Measurements from ENCODE around the gene PLAAT4. TPM values are rescaled to one million over a fixed set of nuclear protein-coding genes. Genes with fewer than 3 reads are reported as not detected.

PLAAT4 gene
- total and polyA plus RNA-seq, 2 experiments from 2014 or later, result not detected

DNA sequence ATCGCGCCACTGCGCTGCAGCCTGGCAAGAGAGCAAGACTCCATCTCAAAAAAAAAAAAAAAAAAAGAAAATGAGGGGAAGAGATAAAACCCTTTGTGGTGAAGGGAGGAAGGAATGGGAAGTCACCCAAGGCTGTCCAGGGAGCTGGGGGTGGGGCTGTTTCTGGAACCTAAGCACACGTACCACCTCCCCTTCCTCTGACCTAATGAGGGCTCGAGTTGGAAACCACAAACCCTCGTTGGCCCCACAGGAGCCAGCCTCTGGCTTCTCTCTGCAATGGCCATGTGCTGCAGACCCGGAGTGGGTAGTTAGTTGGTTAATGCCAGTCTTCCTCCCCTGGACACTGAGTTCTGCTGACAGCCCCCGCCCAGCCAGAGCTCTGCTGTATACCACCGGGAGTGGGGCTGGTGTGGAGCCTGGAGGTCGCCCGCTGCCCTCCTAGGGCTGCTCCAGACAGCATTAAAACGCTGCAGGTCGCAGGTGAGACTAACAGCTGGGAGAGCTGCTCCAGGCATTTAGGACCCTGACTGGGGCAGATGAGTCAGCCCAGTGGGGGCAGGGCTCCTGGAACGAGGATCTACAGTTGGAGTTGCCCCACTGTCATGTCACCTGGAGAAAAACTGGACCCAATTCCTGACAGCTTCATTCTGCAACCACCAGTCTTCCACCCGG, 30.6 kb upstream of the PLAAT4 start, which contains the start of gene LGALS12:
Gene LGALS12 (plus strand): TSS at position 228 of the 672 bp plus-strand sequence. CDS start 375 bp downstream, at position 603.
- DNase-seq (ENCODE audit: low read depth in 1 of 2, low spot score in 1 of 2), result peak in 1 of 2 donors; percentile 98
- TF ChIP-seq, protein P1, sequence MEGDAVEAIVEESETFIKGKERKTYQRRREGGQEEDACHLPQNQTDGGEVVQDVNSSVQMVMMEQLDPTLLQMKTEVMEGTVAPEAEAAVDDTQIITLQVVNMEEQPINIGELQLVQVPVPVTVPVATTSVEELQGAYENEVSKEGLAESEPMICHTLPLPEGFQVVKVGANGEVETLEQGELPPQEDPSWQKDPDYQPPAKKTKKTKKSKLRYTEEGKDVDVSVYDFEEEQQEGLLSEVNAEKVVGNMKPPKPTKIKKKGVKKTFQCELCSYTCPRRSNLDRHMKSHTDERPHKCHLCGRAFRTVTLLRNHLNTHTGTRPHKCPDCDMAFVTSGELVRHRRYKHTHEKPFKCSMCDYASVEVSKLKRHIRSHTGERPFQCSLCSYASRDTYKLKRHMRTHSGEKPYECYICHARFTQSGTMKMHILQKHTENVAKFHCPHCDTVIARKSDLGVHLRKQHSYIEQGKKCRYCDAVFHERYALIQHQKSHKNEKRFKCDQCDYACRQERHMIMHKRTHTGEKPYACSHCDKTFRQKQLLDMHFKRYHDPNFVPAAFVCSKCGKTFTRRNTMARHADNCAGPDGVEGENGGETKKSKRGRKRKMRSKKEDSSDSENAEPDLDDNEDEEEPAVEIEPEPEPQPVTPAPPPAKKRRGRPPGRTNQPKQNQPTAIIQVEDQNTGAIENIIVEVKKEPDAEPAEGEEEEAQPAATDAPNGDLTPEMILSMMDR (IDR thresholded peaks at IDR 0.05; ENCODE audit: low read depth, low read length), result no peak
- Histone ChIP-seq H3K9me3 (ENCODE audit: low read depth) (no peaks in the 10 kb centered on the region), H3K4me3 (no peak within 1 kb of the TSS), H3K36me3 (no peaks in the 10 kb centered on the region), H3K4me1 (ENCODE audit: low read depth) (no peaks in the 10 kb centered on the region), H3K27me3 (no peaks in the 10 kb centered on the region), H3K27ac (no peak within 1 kb of the TSS)

DNA sequence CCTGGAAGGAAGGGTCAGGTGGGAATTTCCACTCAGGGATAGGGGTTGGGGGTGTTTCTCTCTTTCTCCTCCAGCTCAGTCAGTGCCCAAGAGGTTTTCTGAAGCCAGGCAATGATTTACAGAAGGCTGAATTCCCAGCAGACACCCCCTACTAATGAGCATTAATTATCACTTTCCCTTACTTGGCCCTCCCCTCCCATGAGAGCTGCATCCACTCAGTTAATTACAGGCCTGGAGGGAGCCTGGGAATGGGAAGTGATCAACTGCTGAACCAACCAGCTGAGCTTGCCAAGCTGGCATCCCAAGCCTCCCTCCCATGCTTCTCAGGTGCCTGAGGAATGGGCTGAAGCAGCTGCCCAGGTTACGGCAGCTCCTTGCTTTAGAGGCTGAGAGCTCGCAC, 29.7 kb upstream of the PLAAT4 start:
- Histone ChIP-seq H3K4me3 (no peak overlapping the region), H3K4me1 (ENCODE audit: low read depth) (no peaks in the 10 kb centered on the region), H3K27ac (no peak overlapping the region), H3K27me3 (no peaks in the 10 kb centered on the region), H3K9me3 (ENCODE audit: low read depth) (no peaks in the 10 kb centered on the region), H3K36me3 (no peaks in the 10 kb centered on the region)
- TF ChIP-seq, protein P1 (IDR thresholded peaks at IDR 0.05; ENCODE audit: low read depth, low read length), result no peak
- no peak for DNase-seq (ENCODE audit: low read depth in 1 of 2, low spot score in 1 of 2)

DNA sequence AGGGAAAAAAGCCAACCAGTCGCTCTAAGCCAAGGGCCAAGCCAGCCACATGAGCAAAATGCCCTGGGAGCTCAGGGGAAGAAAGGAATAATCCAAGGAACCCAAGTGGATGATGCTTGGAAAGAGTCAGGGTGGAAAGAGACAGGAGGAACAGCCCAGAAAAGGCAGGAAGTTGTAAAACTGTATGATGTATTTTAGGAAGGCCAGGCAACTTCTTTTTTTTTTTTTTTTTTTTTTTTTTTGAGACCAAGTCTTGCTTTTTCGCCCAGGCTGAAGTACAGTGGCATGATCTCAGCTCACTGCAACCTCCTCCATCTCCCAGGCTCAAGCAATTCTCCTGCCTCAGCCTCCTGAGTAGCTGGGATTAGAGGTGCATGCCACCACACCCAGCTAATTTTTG, 29.1 kb upstream of the PLAAT4 start:
- Histone ChIP-seq H3K27ac (no peak overlapping the region), H3K4me3 (no peak overlapping the region), H3K9me3 (ENCODE audit: low read depth) (no peaks in the 10 kb centered on the region), H3K36me3 (no peaks in the 10 kb centered on the region), H3K4me1 (ENCODE audit: low read depth) (no peaks in the 10 kb centered on the region), H3K27me3 (no peaks in the 10 kb centered on the region)
- DNase-seq (ENCODE audit: low read depth in 1 of 2, low spot score in 1 of 2), result no peak
- TF ChIP-seq, protein P1 (IDR thresholded peaks at IDR 0.05; ENCODE audit: low read depth, low read length), result no peak

DNA sequence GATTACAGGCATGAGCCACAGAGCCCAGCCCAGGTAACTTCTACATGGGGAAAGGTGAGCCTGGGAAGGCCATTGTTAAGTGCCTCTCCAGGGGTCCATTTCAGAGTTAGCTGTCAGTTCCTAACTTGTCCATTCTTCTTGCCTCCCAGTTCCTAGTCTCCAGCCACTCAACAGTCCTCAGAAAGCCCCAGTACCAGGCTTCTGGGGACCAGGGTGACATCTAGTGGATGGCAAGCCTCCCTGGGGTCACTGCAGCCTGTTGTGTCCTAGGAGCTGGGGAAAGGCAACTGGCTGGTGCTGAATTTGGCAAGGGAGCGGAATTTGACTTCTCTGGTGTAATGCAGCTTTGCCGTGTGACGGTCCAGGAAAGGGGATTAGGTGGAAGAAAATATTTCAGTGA, 28.6 kb upstream of the PLAAT4 start:
- Histone ChIP-seq H3K27ac (no peak overlapping the region), H3K4me3 (no peak overlapping the region), H3K9me3 (ENCODE audit: low read depth) (no peaks in the 10 kb centered on the region), H3K4me1 (ENCODE audit: low read depth) (no peaks in the 10 kb centered on the region), H3K27me3 (no peaks in the 10 kb centered on the region), H3K36me3 (no peaks in the 10 kb centered on the region)
- DNase-seq (ENCODE audit: low read depth in 1 of 2, low spot score in 1 of 2), result peak; percentile 61 to 65
- TF ChIP-seq, protein P1 (IDR thresholded peaks at IDR 0.05; ENCODE audit: low read depth, low read length), result peak; percentile 48

DNA sequence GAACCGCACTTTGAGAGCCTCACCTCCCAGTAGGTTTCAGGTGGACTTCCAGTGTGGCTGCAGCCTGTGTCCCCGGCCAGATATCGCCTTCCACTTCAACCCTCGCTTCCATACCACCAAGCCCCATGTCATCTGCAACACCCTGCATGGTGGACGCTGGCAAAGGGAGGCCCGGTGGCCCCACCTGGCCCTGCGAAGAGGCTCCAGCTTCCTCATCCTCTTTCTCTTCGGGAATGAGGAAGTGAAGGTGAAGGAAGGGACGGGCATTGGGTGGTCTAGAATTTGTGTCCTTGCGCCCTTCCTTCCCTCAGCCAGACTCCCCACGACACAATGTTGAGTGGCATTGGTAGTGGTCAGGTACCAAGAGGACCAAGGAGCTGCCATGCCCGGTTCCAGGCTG, 27.9 kb upstream of the PLAAT4 start:
- Histone ChIP-seq H3K4me3 (no peak overlapping the region), H3K27ac (no peak overlapping the region), H3K27me3 (no peaks in the 10 kb centered on the region), H3K9me3 (ENCODE audit: low read depth) (no peaks in the 10 kb centered on the region), H3K36me3 (no peaks in the 10 kb centered on the region), H3K4me1 (ENCODE audit: low read depth) (no peaks in the 10 kb centered on the region)
- TF ChIP-seq, protein P1 (IDR thresholded peaks at IDR 0.05; ENCODE audit: low read depth, low read length), result no peak
- no peak for DNase-seq (ENCODE audit: low read depth in 1 of 2, low spot score in 1 of 2)
